H1 (cell line): Measurements from ENCODE around the gene ATP13A3. TPM values are rescaled to one million over a fixed set of nuclear protein-coding genes. Genes with fewer than 3 reads are reported as not detected.

Experiments used
- CTCF ChIA-PET: fragments of 300-600 bp; sonication (Branson Sonifier 250); formaldehyde crosslinking; loops from one replicate; lab custom pipeline; 2021; ENCODE audit not compliant: partially characterized antibody; lab: Charles Lee
- POLR2A ChIA-PET: fragments of 300-600 bp; sonication (Branson Sonifier 250); formaldehyde crosslinking; loops from one replicate; lab custom pipeline; 2021; ENCODE audit warnings: inconsistent platforms; ENCODE audit not compliant: partially characterized antibody; lab: Charles Lee
- DNase-seq, 2 experiments: peaks; one replicate each; pipeline versions ENCODE4 v3.0.0 to v3.0.0-alpha.2; 2010 to 2022; ENCODE audit warnings: low spot score in 2 of 2, low read depth in 1 of 2, mixed read lengths in 1 of 2
- FAIRE-seq: peaks from 2 replicates; lab custom pipeline; 2011; peaks lifted over from hg19 to GRCh38; lab: Jason Lieb, UNC
- H2AFZ ChIP-seq: 2 replicates; pipeline ENCODE4 v1.8.1; 2012; ENCODE audit warnings: low read length, inconsistent platforms
- H2AK5ac ChIP-seq: 2 replicates; pipeline ENCODE4 v1.6.1; 2013; ENCODE audit warnings: low read depth, low read length
- H2BK120ac ChIP-seq: replicated peaks from 2 replicates; pipeline ENCODE3; 2013; ENCODE audit warnings: low read depth, low read length, inconsistent platforms
- H2BK12ac ChIP-seq: 2 replicates; pipeline ENCODE4 v1.6.1; 2013; ENCODE audit warnings: low read depth, low read length
- H2BK15ac ChIP-seq: 2 replicates; pipeline ENCODE4 v1.6.1; 2013; ENCODE audit warnings: low read length
- H2BK20ac ChIP-seq: 2 replicates; pipeline ENCODE4 v1.6.1; 2013; ENCODE audit warnings: low read length
- H2BK5ac ChIP-seq: 2 replicates; pipeline ENCODE4 v1.6.1; 2013; ENCODE audit warnings: low read depth, low read length
- H3K14ac ChIP-seq: 2 replicates; pipeline ENCODE4 v1.6.1; 2013; ENCODE audit warnings: inconsistent platforms; ENCODE audit not compliant: insufficient read length
- H3K18ac ChIP-seq: 2 replicates; pipeline ENCODE4 v1.6.1; 2013; ENCODE audit warnings: low read length; ENCODE audit errors: extremely low read depth
- H3K23ac ChIP-seq: 2 replicates; pipeline ENCODE4 v1.6.1; 2013; ENCODE audit warnings: inconsistent platforms; ENCODE audit not compliant: insufficient read length
- H3K23me2 ChIP-seq: 2 replicates; pipeline ENCODE4 v1.6.1; 2013; ENCODE audit warnings: low read depth, low read length
- H3K27ac ChIP-seq: 2 replicates; pipeline ENCODE4 v1.6.1; 2011; ENCODE audit warnings: low read depth, low read length, inconsistent platforms
- H3K27me3 ChIP-seq, 4 experiments: replicated peaks in 1 of 4; 1 replicate in 1 of 4; 2 replicates in 3 of 4; pipeline versions ENCODE4 v1.6.1 to v1.8.1; 2011 to 2013; ENCODE audit warnings: low read length in 3 of 4, mild to moderate bottlenecking in 3 of 4, inconsistent platforms in 2 of 4, mixed read lengths in 2 of 4, moderate library complexity in 1 of 4; ENCODE audit not compliant: control insufficient read depth in 3 of 4, insufficient read depth in 3 of 4; ENCODE audit errors: extremely low read depth in 1 of 4
- H3K36me3 ChIP-seq, 4 experiments: 2 replicates each; pipeline versions ENCODE4 v1.6.1 to v1.8.1; 2011 to 2013; ENCODE audit warnings: mild to moderate bottlenecking in 4 of 4, low read length in 3 of 4, moderate library complexity in 2 of 4, control low read depth in 1 of 4, inconsistent platforms in 1 of 4; ENCODE audit not compliant: insufficient read depth in 4 of 4, control insufficient read depth in 2 of 4
- H3K4ac ChIP-seq: replicated peaks from 2 replicates; pipeline ENCODE3; 2013; ENCODE audit warnings: low read length, low read depth, mixed read lengths, inconsistent platforms; ENCODE audit not compliant: insufficient read length
- H3K4me1 ChIP-seq, 4 experiments: replicated peaks in 1 of 4; 1 replicate in 1 of 4; 2 replicates in 3 of 4; pipeline versions ENCODE4 v1.6.1 to v1.8.1; 2011 to 2013; ENCODE audit warnings: low read length in 3 of 4, inconsistent platforms in 2 of 4, mixed read lengths in 1 of 4; ENCODE audit not compliant: insufficient read depth in 4 of 4, control insufficient read depth in 3 of 4
- H3K4me2 ChIP-seq, 2 experiments: 2 replicates each; pipeline versions ENCODE4 v1.6.1 to v1.8.1; 2011 to 2013; ENCODE audit warnings: low read depth in 2 of 2, low read length in 2 of 2, control low read depth in 1 of 2, inconsistent platforms in 1 of 2, mild to moderate bottlenecking in 1 of 2; ENCODE audit not compliant: insufficient read depth in 1 of 2
- H3K4me3 ChIP-seq, 4 experiments: fragments of 200-600, 300-600 bp in 1 of 4; sonication (generic), shearing (Covaris generic), sonication (Bioruptor Twin) in 1 of 4; 2 replicates each; pipeline versions ENCODE4 v1.5.1 to v1.8.1; 2011 to 2016; ENCODE audit warnings: low read length in 4 of 4, low read depth in 3 of 4, control low read depth in 2 of 4, inconsistent platforms in 2 of 4, mild to moderate bottlenecking in 2 of 4, mixed read lengths in 1 of 4, moderate library complexity in 1 of 4; ENCODE audit not compliant: insufficient read depth in 2 of 4; ENCODE audit errors: extremely low read depth in 1 of 4
- H3K56ac ChIP-seq: replicated peaks from 2 replicates; pipeline ENCODE3; 2013; ENCODE audit warnings: low read depth, mild to moderate bottlenecking, mixed read lengths, low read length, inconsistent platforms; ENCODE audit not compliant: insufficient read length
- H3K79me1 ChIP-seq: 2 replicates; pipeline ENCODE4 v1.6.1; 2013; ENCODE audit warnings: low read depth, low read length, control low read depth
- H3K79me2 ChIP-seq, 2 experiments: 2 replicates each; pipeline versions ENCODE4 v1.6.1 to v1.8.1; 2012 to 2013; ENCODE audit warnings: low read length in 2 of 2, mild to moderate bottlenecking in 2 of 2, inconsistent platforms in 1 of 2; ENCODE audit not compliant: insufficient read depth in 2 of 2, control insufficient read depth in 1 of 2
- H3K9ac ChIP-seq, 4 experiments: replicated peaks in 1 of 4; 1 replicate in 1 of 4; 2 replicates in 3 of 4; pipeline versions ENCODE4 v1.6.1 to v1.8.1; 2011 to 2013; ENCODE audit warnings: low read depth in 3 of 4, low read length in 3 of 4, control low read depth in 2 of 4, mild to moderate bottlenecking in 2 of 4, moderate library complexity in 2 of 4, inconsistent platforms in 1 of 4; ENCODE audit errors: extremely low read depth in 1 of 4
- H3K9me3 ChIP-seq, 2 experiments: 2 replicates each; pipeline versions ENCODE4 v1.6.1 to v1.8.1; 2012 to 2013; ENCODE audit warnings: mild to moderate bottlenecking in 2 of 2, moderate library complexity in 2 of 2, control low read depth in 1 of 2, inconsistent platforms in 1 of 2, low read depth in 1 of 2, low read length in 1 of 2, mixed read lengths in 1 of 2; ENCODE audit not compliant: insufficient read depth in 2 of 2
- H4K20me1 ChIP-seq, 2 experiments: replicated peaks in 1 of 2; 2 replicates each; pipeline versions ENCODE3 to v1.8.1; 2011 to 2013; ENCODE audit warnings: inconsistent platforms in 2 of 2, low read length in 2 of 2, mild to moderate bottlenecking in 1 of 2; ENCODE audit not compliant: insufficient read depth in 2 of 2, control insufficient read depth in 1 of 2
- H4K5ac ChIP-seq: 2 replicates; pipeline ENCODE4 v1.6.1; 2013; ENCODE audit warnings: low read length, low read depth, mixed read lengths, inconsistent platforms; ENCODE audit not compliant: insufficient read length
- H4K8ac ChIP-seq: 2 replicates; pipeline ENCODE4 v1.8.0; 2013; ENCODE audit warnings: mild to moderate bottlenecking, moderate library complexity, low read length, inconsistent platforms; ENCODE audit not compliant: insufficient read depth; ENCODE audit errors: extremely low read depth
- H4K91ac ChIP-seq: replicated peaks from 2 replicates; pipeline ENCODE3; 2013; ENCODE audit warnings: low read length, mixed read lengths, inconsistent platforms; ENCODE audit not compliant: insufficient read length
- GABPA ChIP-seq: IDR thresholded peaks from 2 replicates; pipeline ENCODE4 v1.6.1; 2011; ENCODE audit warnings: mild to moderate bottlenecking, low read length, moderate library complexity, borderline replicate concordance; ENCODE audit not compliant: insufficient read depth
- RBBP5 ChIP-seq: IDR thresholded peaks from 2 replicates; pipeline ENCODE4 v1.7.1; 2012; ENCODE audit warnings: low read depth, mild to moderate bottlenecking, inconsistent platforms, low read length, moderate library complexity, borderline replicate concordance
- SP2 ChIP-seq: IDR thresholded peaks from 2 replicates; pipeline ENCODE4 v1.6.1; 2012; ENCODE audit warnings: mild to moderate bottlenecking, low read length, inconsistent platforms
- TAF1 ChIP-seq: IDR thresholded peaks from 2 replicates; pipeline ENCODE4 v1.6.1; 2011; ENCODE audit warnings: mild to moderate bottlenecking, low read depth, low read length
- TAF7 ChIP-seq: optimal IDR thresholded peaks from 2 replicates; pipeline ENCODE3; 2011; ENCODE audit warnings: low read depth, mild to moderate bottlenecking, inconsistent platforms, low read length, moderate library complexity, borderline replicate concordance
- WGBS, 2 experiments: shearing (Covaris generic) in 1 of 2; methylation state at CpG; one replicate each; pipeline versions ENCODE4 v1.1.6 to v1.1.7; 2013 to 2015; ENCODE audit warnings: low lambda C conversion rate in 2 of 2, mixed read lengths in 2 of 2, inconsistent platforms in 1 of 2, low coverage in 1 of 2, missing lambda C conversion rate in 1 of 2; ENCODE audit not compliant: insufficient replicate concordance in 2 of 2, insufficient coverage in 1 of 2, insufficient read length in 1 of 2; ENCODE audit errors: extremely low coverage in 1 of 2, missing lambda C conversion rate in 1 of 2; 5-methylcytosine and 5-hydroxymethylcytosine counted together
- polyA plus RNA-seq, 7 experiments: library from polyadenylated mRNA; depleted of rRNA in 3 of 7; stranded (reverse) in 5 of 7; unstranded in 2 of 7; fragments of >200 nt in 5 of 7; fragments of 200-250 nt in 2 of 7; gene quantifications; 1 replicate in 5 of 7; 2 replicates in 1 of 7; 4 replicates in 1 of 7; pipeline versions ENCODE4 v1.2.1 to v1.2.3, GENCODE V29; 2011 to 2013; ENCODE audit warnings: missing spikeins in 2 of 7, mixed read lengths in 2 of 7
- total RNA-seq: library from RNA; stranded (reverse); fragmentation: NEBNext Ultra II Directional; extraction: Animal tissue kit (Norgen Biotek cat#: 25700); gene quantifications from 2 replicates; pipeline ENCODE4 v1.2.1, GENCODE V29; 2021

The ATP13A3 gene
- total and polyA plus RNA-seq, 2 of the 8 experiments (the other 6 are each of a cell fraction or from before 2014, with no cell fraction given) = 18.6 to 92.2 TPM

- no peak overlapping the region for H3K27ac ChIP-seq
- no peak overlapping the region for H3K14ac ChIP-seq
- DNase-seq = no peak
- H3K79me2 ChIP-seq = peaks cover 0 to 20% of the 10 kb centered on the region in 2 experiments; a peak in 2 of 4 replicates
- no peak overlapping the region for H2BK12ac ChIP-seq
- no peak overlapping the region for H2BK15ac ChIP-seq
- no peak overlapping the region for H2BK120ac ChIP-seq
- no peak for FAIRE-seq
- H3K4me3 ChIP-seq = no peak overlapping the region
- H2AK5ac ChIP-seq = no peak overlapping the region
- H3K27me3 ChIP-seq = no peaks in the 10 kb centered on the region
- H3K4me2 ChIP-seq = no peak overlapping the region
- H3K79me1 ChIP-seq = no peaks in the 10 kb centered on the region
- H3K23ac ChIP-seq = no peak overlapping the region
- H3K56ac ChIP-seq = no peak overlapping the region
- H2AFZ ChIP-seq = no peak overlapping the region
- peaks cover 2% of the 10 kb centered on the region in 2 experiments for H4K20me1 ChIP-seq
- H3K36me3 ChIP-seq = peaks cover 0 to 40% (median 2%) of the 10 kb centered on the region in 4 experiments; a peak in 4 of 8 replicates
- H3K23me2 ChIP-seq = no peaks in the 10 kb centered on the region
- H4K91ac ChIP-seq = no peak overlapping the region
- no peak overlapping the region for H3K9ac ChIP-seq
- POLR2A ChIA-PET = no interaction called here
- no peak overlapping the region for H3K4ac ChIP-seq
- CTCF ChIA-PET = interaction anchor here (0.6 to 1.3 kb wide), 5 partner anchors 11 to 136 kb away, joined by 3 to 6 read pairs (median 3); no protein-coding TSS in a partner anchor
- no peak overlapping the region for H3K18ac ChIP-seq
- no peak overlapping the region for H4K8ac ChIP-seq
- H2BK20ac ChIP-seq = no peak overlapping the region
- WGBS, 2 experiments = 94% methylated on average over 5 of the region's 5 CpGs; no CpG with 5 or more reads in 1 of the 2 experiments
- H4K5ac ChIP-seq = no peak overlapping the region
- H3K4me1 ChIP-seq = no peaks in the 10 kb centered on the region
- no peak overlapping the region for H2BK5ac ChIP-seq
- TF ChIP-seq SP2 (no peak), RBBP5 (no peak), TAF1 (no peak), GABPA (no peak), TAF7 (no peak)
- 0 out of 4 replicates have a peak, but pooled peaks cover 0 to 2% of the 10 kb centered on the region in 2 experiments for H3K9me3 ChIP-seq
Measured at GRCh38 chr3:194458131-194458530, 28.7 kb downstream of the ATP13A3 start.
